ENCODE measurements around the gene AGPS.

- TF ChIP-seq CTCF (IDR thresholded peaks at IDR 0.05) (no peak), POLR2A (IDR thresholded peaks at IDR 0.05) (no peak)
Observed at GRCh38 chr2:177363332-177363731, 29.2 kb upstream of the AGPS start.

Data from heart left ventricle (tissue), 13 donors.